ENCODE data around the gene OTC.

DNA sequence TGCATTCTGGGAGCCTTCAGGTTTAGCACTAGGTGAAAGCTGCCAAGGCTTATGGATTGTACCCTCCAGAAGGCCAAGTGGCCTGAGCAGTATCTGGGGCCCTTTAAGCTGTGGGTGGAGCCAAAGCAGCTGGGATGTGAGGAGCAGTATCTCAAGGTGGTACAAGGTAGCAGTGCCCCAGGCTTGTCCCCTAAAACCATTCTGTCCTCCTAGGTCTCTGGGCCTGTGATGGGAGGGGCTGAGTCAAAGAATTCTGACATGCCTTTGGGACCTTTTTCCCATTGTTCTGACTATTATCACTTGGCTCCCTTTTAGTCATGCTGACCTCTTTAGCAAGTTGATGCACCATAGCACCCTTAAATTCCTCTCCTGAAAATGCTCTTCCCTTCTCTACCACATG lies 109.9 kb downstream of the OTC start:
- TF ChIP-seq, protein P1, sequence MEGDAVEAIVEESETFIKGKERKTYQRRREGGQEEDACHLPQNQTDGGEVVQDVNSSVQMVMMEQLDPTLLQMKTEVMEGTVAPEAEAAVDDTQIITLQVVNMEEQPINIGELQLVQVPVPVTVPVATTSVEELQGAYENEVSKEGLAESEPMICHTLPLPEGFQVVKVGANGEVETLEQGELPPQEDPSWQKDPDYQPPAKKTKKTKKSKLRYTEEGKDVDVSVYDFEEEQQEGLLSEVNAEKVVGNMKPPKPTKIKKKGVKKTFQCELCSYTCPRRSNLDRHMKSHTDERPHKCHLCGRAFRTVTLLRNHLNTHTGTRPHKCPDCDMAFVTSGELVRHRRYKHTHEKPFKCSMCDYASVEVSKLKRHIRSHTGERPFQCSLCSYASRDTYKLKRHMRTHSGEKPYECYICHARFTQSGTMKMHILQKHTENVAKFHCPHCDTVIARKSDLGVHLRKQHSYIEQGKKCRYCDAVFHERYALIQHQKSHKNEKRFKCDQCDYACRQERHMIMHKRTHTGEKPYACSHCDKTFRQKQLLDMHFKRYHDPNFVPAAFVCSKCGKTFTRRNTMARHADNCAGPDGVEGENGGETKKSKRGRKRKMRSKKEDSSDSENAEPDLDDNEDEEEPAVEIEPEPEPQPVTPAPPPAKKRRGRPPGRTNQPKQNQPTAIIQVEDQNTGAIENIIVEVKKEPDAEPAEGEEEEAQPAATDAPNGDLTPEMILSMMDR (IDR thresholded peaks at IDR 0.05) = no peak
- no peak for TF ChIP-seq POLR2A (IDR thresholded peaks at IDR 0.05)

All from body of pancreas (tissue), 4 donors.